ENCODE results near the gene CCDC102A. TPM values are rescaled to one million over a fixed set of nuclear protein-coding genes. Genes with fewer than 3 reads are reported as not detected.

Gene CCDC102A
- total RNA-seq, 1 experiment from 2014 or later: 4.1 TPM

GRCh38 chr16:57578521-57579360, 42.4 kb upstream of the CCDC102A start:
- Mint-ChIP-seq H3K36me3 (ENCODE audit: insufficient read depth, unreplicated experiment) (no peaks in the 10 kb centered on the region), H3K4me3 (ENCODE audit: unreplicated experiment) (no peak overlapping the region), H3K4me1 (ENCODE audit: insufficient read depth, unreplicated experiment) (no peaks in the 10 kb centered on the region), H3K27ac (ENCODE audit: low read depth, unreplicated experiment) (no peak overlapping the region), H3K27me3 (ENCODE audit: insufficient read depth, unreplicated experiment) (peaks cover 23% of the 10 kb centered on the region), H3K9me3 (ENCODE audit: unreplicated experiment) (no peaks in the 10 kb centered on the region)
- no peak for DNase-seq (ENCODE audit: unreplicated experiment)
- ChIA-PET POLR2A (no interaction called here), CTCF (interaction anchor here (0.6 to 3.8 kb wide), 5 partner anchors 69 to 170 kb away, joined by 3 to 56 read pairs (median 3); no protein-coding TSS in a partner anchor)
- intact Hi-C loops (cut with micrococcal nuclease): no loop called here
- BruUV-seq (replicated peaks): no TSS peak
- TF ChIP-seq, protein P1, sequence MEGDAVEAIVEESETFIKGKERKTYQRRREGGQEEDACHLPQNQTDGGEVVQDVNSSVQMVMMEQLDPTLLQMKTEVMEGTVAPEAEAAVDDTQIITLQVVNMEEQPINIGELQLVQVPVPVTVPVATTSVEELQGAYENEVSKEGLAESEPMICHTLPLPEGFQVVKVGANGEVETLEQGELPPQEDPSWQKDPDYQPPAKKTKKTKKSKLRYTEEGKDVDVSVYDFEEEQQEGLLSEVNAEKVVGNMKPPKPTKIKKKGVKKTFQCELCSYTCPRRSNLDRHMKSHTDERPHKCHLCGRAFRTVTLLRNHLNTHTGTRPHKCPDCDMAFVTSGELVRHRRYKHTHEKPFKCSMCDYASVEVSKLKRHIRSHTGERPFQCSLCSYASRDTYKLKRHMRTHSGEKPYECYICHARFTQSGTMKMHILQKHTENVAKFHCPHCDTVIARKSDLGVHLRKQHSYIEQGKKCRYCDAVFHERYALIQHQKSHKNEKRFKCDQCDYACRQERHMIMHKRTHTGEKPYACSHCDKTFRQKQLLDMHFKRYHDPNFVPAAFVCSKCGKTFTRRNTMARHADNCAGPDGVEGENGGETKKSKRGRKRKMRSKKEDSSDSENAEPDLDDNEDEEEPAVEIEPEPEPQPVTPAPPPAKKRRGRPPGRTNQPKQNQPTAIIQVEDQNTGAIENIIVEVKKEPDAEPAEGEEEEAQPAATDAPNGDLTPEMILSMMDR (IDR thresholded peaks at IDR 0.05; ENCODE audit: unreplicated experiment): no peak

GRCh38 chr16:57577691-57578224, 41.4 kb upstream of the CCDC102A start:
- H3K4me3 Mint-ChIP-seq (ENCODE audit: unreplicated experiment): no peak overlapping the region
- no peak overlapping the region for H3K27ac Mint-ChIP-seq (ENCODE audit: low read depth, unreplicated experiment)
- no TSS peak for BruUV-seq (replicated peaks)
- H3K9me3 Mint-ChIP-seq (ENCODE audit: unreplicated experiment): no peaks in the 10 kb centered on the region
- intact Hi-C loops (cut with micrococcal nuclease): no loop called here
- TF ChIP-seq, protein P1 (IDR thresholded peaks at IDR 0.05; ENCODE audit: unreplicated experiment): no peak
- POLR2A ChIA-PET: no interaction called here
- no peak for DNase-seq (ENCODE audit: unreplicated experiment)
- no peaks in the 10 kb centered on the region for H3K4me1 Mint-ChIP-seq (ENCODE audit: insufficient read depth, unreplicated experiment)
- no peaks in the 10 kb centered on the region for H3K36me3 Mint-ChIP-seq (ENCODE audit: insufficient read depth, unreplicated experiment)
- H3K27me3 Mint-ChIP-seq (ENCODE audit: insufficient read depth, unreplicated experiment): peaks cover 23% of the 10 kb centered on the region
- CTCF ChIA-PET: interaction anchor here (0.6 to 3.8 kb wide), 8 partner anchors 9 to 285 kb away, joined by 3 to 56 read pairs (median 12); no protein-coding TSS in a partner anchor

GRCh38 chr16:57577214-57577613, 40.8 kb upstream of the CCDC102A start:
- no peak overlapping the region for H3K4me3 Mint-ChIP-seq (ENCODE audit: unreplicated experiment)
- no peaks in the 10 kb centered on the region for H3K36me3 Mint-ChIP-seq (ENCODE audit: insufficient read depth, unreplicated experiment)
- BruUV-seq (replicated peaks): no TSS peak
- ChIA-PET CTCF (interaction anchor here (0.9 to 3.8 kb wide), 25 partner anchors 10 to 344 kb away, joined by 3 to 56 read pairs (median 4); no protein-coding TSS in a partner anchor), POLR2A (interaction anchor here (1.4 kb wide), 1 partner anchor 73 kb away, joined by 4 read pairs; no protein-coding TSS in a partner anchor)
- H3K9me3 Mint-ChIP-seq (ENCODE audit: unreplicated experiment): no peaks in the 10 kb centered on the region
- TF ChIP-seq, protein P1 (IDR thresholded peaks at IDR 0.05; ENCODE audit: unreplicated experiment): no peak
- H3K27ac Mint-ChIP-seq (ENCODE audit: low read depth, unreplicated experiment): no peak overlapping the region
- H3K4me1 Mint-ChIP-seq (ENCODE audit: insufficient read depth, unreplicated experiment): no peaks in the 10 kb centered on the region
- no peak for DNase-seq (ENCODE audit: unreplicated experiment)
- intact Hi-C loops (cut with micrococcal nuclease): no loop called here
- H3K27me3 Mint-ChIP-seq (ENCODE audit: insufficient read depth, unreplicated experiment): peaks cover 23% of the 10 kb centered on the region

- no peaks in the 10 kb centered on the region for H3K36me3 Mint-ChIP-seq (ENCODE audit: insufficient read depth, unreplicated experiment)
- TF ChIP-seq, protein P1 (IDR thresholded peaks at IDR 0.05; ENCODE audit: unreplicated experiment): peak; percentile 97
- DNase-seq (ENCODE audit: unreplicated experiment): peak; percentile 73
- H3K4me3 Mint-ChIP-seq (ENCODE audit: unreplicated experiment): no peak overlapping the region
- H3K4me1 Mint-ChIP-seq (ENCODE audit: insufficient read depth, unreplicated experiment): no peaks in the 10 kb centered on the region
- BruUV-seq (replicated peaks): no TSS peak
- ChIA-PET CTCF (interaction anchor here (0.6 to 3.8 kb wide), 50 partner anchors 8 to 754 kb away, joined by 3 to 56 read pairs (median 4); no protein-coding TSS in a partner anchor), POLR2A (interaction anchor here (1.4 kb wide), 1 partner anchor 73 kb away, joined by 4 read pairs; no protein-coding TSS in a partner anchor)
- no peaks in the 10 kb centered on the region for H3K9me3 Mint-ChIP-seq (ENCODE audit: unreplicated experiment)
- no peak overlapping the region for H3K27ac Mint-ChIP-seq (ENCODE audit: low read depth, unreplicated experiment)
- intact Hi-C loops (cut with micrococcal nuclease): loop anchor here (1.0 kb wide), 6 partner anchors 73 to 429 kb away; partner anchors contain the start of gene KATNB1
- H3K27me3 Mint-ChIP-seq (ENCODE audit: insufficient read depth, unreplicated experiment): peaks cover 23% of the 10 kb centered on the region
Measured at GRCh38 chr16:57576429-57576870, 40.1 kb upstream of the CCDC102A start.
